AG10803 (cell line): Measurements from ENCODE around the gene KRTAP10-2.
"Not testable (repeated sequence)": the region's sequence is repeated elsewhere in the genome, so short reads cannot be mapped to it uniquely, and the experiment has no call there.

Source experiments
- DNase-seq: peaks from one replicate; pipeline ENCODE4 v3.0.0; 2010; ENCODE audit warnings: low read depth
- H3K4me3 ChIP-seq: 2 replicates; pipeline ENCODE4 v1.5.1; 2011; ENCODE audit warnings: mild to moderate bottlenecking, low read length, control low read depth
- CTCF ChIP-seq: conservative IDR thresholded peaks from 2 replicates; pipeline ENCODE4 v1.5.1; 2011; ENCODE audit warnings: mild to moderate bottlenecking, low read length, control low read depth, inconsistent platforms

KRTAP10-2 gene

GRCh38 chr21:44567481-44568171, 16.3 kb upstream of the KRTAP10-2 start:
- DNase-seq = no peak
- H3K4me3 ChIP-seq = no peak overlapping the region
- no peak for TF ChIP-seq CTCF

GRCh38 chr21:44566403-44566802, 15.1 kb upstream of the KRTAP10-2 start:
- DNase-seq = no peak
- H3K4me3 ChIP-seq = no peak overlapping the region
- TF ChIP-seq CTCF = no peak

GRCh38 chr21:44564886-44565598, 13.7 kb upstream of the KRTAP10-2 start:
- no peak overlapping the region for H3K4me3 ChIP-seq
- no peak for DNase-seq
- TF ChIP-seq CTCF = no peak

GRCh38 chr21:44564099-44564498, 12.8 kb upstream of the KRTAP10-2 start:
- no peak for TF ChIP-seq CTCF
- DNase-seq = no peak
- H3K4me3 ChIP-seq = no peak overlapping the region

- no peak for TF ChIP-seq CTCF
- DNase-seq = no peak
- no peak within 1 kb of the TSS for H3K4me3 ChIP-seq
Measured at GRCh38 chr21:44558695-44559094, 7.4 kb upstream of the KRTAP10-2 start, which contains the start of gene KRTAP10-3. Gene KRTAP10-3 (minus strand): TSS chr21:44558795. CDS start chr21:44558715, 80 bp downstream.

GRCh38 chr21:44558329-44558675, 7.0 kb upstream of the KRTAP10-2 start:
- H3K4me3 ChIP-seq, DNase-seq: not testable (repeated sequence)

GRCh38 chr21:44557491-44558328, 6.4 kb upstream of the KRTAP10-2 start:
- no peak for TF ChIP-seq CTCF
- no peak for DNase-seq
- no peak overlapping the region for H3K4me3 ChIP-seq
